ENCODE data around the gene TBX4.

- no peak for TF ChIP-seq CTCF (IDR thresholded peaks at IDR 0.05)
- no peak for TF ChIP-seq POLR2A (IDR thresholded peaks at IDR 0.05)
- no peak for TF ChIP-seq EP300 (IDR thresholded peaks at IDR 0.05; ENCODE audit: low read depth)
- no peak for TF ChIP-seq POLR2AphosphoS5 (IDR thresholded peaks at IDR 0.05)
Measured at GRCh38 chr17:61404913-61405685, 47.1 kb upstream of the TBX4 start.

All from transverse colon (tissue), 4 donors.